Left colon (tissue), 2 donors: ENCODE data around the gene SDC4. TPM values are rescaled to one million over a fixed set of nuclear protein-coding genes. Genes with fewer than 3 reads are reported as not detected.

Experiments used
- ATAC-seq: fragments of 200-7000 bp; cut with Tn5 transposase; one replicate; pipeline ENCODE4 v1.9.1; 2020; ENCODE audit warnings: mild to moderate bottlenecking, moderate library complexity
- DNase-seq, 2 donors: peaks; one replicate each; pipeline ENCODE4 v3.0.0-alpha.2; 2020
- intact Hi-C, 2 donors: fragments of 100-400 bp; cut with DNase I in 1 of 2; cut with micrococcal nuclease in 1 of 2; formaldehyde crosslinking; loops; one replicate each; pipeline versions ENCODE4 v1.11.2 to v1.14.0; 2022; cut with DNase I, micrococcal nuclease
- total RNA-seq, 2 donors: library from RNA; stranded (reverse); fragmentation: NEBNext Ultra II Directional; extraction: Animal tissue kit (Norgen Biotek cat#: 25700); gene quantifications; one replicate each; pipeline ENCODE4 v1.2.1, GENCODE V29; 2021
- donor health status: DM: no; HTN: no; CAD: no.
- donor health status: DM: yes; HTN: yes; CAD: no.

SDC4 gene
- total RNA-seq, 2 donors from 2014 or later = 85.4 to 144 TPM

DNA sequence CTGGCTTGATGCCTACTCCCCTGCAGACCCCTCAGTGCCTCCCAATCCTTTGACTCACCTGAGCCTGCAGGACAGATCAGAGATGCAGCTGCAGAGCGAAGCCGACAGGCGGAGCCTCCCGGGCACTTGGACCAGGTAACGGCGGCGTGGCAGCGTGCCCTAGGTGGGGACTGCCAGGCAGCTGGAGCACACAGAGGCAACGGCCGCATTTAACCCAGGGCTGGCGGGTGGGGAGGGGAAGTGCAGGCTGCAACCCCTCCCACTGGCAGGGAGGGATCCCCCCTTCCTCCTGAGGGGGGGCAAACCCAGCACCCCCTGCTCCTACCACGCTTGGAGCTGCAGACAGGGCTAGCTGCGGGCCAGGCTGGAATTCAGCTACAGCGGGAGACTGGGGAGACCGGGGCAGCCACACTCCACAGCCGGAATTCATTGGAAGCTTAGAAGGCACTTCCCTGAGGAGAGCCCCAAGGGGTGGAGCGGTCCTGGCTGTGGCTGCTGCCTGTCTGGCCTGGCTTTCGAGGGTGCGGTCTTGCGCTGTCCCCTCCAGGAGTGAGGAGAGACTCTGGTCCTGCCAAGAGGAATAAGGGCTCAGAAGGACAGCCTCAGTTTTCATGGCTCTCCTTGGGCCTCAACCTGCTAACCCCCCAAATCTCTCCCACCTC, 40.0 kb downstream of the SDC4 start, which contains the start of gene MATN4:
TSS of gene MATN4 (minus strand) at position 183 of the 662 bp plus-strand sequence. CDS start 2,717 bp downstream, outside the sequence.
- intact Hi-C loops = no loop called here
- DNase-seq = peak in 1 of 2 donors; percentile 55
- ATAC-seq = peak; percentile 70

DNA sequence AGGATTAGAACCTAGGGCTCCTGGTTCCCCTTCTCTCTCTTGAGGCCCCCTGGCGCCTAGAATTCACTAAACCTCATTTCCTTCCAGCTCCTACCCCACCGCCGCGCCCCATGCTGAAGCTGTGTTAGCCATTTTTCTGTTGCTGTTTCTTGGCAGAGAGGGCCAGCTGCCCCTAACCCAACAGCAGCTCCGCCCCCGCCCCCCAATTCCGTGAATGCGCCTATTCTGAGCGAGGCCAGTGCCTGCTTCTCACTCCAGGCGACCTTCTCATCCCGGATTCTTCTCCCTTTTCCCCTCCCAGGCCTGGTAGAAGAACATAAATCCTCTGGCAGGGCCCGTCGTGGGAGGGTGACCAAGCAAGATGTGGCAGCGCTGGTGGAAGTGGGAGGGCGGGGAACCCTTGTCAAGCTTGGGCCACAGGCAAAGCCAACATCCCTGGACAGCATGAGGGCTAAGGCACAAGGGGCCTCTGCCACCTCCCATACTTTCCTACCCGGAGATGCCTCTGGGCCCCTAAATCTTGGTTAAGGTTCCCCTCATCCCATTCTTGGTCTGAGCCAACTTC, 41.1 kb downstream of the SDC4 start:
- intact Hi-C loops = no loop called here
- DNase-seq (no peak), ATAC-seq (no peak)

DNA sequence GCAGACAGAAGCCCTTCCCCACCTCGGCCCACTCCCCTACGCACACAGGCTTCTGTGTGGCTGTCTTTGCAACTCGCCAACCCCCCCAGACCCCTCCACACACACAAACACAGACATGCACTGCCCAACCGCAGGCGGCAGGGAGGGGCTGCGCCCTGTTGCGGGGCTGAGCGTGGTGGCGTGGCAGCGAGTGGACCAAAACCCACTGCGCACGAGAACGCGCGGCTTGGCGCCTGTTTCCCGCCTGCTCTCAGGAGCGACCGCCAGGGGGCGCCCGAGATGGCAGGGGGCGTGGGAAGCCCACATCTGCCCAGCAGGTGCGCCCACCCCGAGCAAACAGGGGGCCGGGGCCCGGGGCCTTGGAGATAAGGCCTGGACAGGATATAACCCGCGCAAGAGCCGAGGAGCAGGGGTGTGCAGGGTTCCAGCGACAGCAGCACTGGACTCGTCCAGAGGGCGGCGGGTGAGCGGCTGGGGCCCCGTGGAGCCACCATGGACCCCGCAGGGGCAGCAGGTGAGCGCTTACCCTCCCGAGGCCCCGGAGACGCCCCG, 41.7 kb downstream of the SDC4 start, which contains the start of gene RBPJL:
TSS of gene RBPJL (plus strand) at position 410 of the 552 bp plus-strand sequence. CDS start at position 493, 83 bp downstream.
- peak; percentile 35 for ATAC-seq

DNA sequence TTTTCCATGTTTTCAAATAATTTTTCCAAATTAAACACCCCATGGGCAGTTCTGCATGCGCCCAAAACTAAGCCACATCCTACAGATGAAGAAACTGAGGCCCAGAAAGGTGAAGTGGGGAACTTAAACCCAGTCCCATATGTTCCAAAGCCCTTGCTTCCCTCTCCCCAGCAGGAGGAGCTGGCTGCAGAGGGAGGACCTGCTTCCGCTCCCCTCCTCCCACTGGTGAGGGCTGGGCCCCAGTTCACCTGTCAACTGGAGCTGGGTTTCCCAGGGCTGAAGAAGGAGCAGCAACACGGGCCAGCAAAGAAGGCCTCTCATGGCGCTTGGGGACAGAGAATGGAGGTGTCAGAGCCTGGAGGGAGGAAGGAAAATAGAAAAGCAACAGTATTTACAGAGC, 43.0 kb downstream of the SDC4 start:
- intact Hi-C loops = no loop called here
- DNase-seq (no peak), ATAC-seq (peak; percentile 33)

More for the DNA sequence above, 41.7 kb downstream of the SDC4 start, which contains the start of gene RBPJL:
- intact Hi-C loops = no loop called here
- DNase-seq = no peak

DNA sequence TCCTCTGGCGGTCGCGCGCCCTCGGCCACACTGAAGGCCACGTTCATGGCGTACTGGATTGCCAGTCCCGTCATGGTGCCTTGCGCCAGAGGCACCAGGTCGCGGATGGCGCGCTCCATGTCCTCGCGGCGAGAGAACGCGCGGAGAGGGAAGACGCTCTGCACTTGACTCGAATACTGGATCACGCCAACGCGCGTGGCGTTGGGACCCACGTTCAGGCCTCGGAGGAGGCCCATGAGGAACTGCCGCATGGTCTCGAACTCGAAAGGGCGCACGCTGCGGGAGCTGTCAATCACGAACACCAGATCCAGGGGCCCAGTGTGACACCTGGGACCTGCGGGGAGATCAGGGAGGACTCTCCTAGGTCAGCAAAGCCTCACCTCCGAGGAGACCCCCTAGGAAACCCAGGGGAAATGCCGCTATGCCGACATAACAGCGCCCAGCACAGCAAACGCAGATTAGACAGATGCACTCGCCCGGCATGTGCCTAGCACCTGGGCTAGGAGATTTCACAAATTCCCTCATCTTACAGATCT, 43.7 kb downstream of the SDC4 start:
- no peak for ATAC-seq
- intact Hi-C loops = loop anchor here in 1 of 2 donors (5.0 kb wide), 1 partner anchor 453 kb away; no protein-coding TSS in a partner anchor

DNA sequence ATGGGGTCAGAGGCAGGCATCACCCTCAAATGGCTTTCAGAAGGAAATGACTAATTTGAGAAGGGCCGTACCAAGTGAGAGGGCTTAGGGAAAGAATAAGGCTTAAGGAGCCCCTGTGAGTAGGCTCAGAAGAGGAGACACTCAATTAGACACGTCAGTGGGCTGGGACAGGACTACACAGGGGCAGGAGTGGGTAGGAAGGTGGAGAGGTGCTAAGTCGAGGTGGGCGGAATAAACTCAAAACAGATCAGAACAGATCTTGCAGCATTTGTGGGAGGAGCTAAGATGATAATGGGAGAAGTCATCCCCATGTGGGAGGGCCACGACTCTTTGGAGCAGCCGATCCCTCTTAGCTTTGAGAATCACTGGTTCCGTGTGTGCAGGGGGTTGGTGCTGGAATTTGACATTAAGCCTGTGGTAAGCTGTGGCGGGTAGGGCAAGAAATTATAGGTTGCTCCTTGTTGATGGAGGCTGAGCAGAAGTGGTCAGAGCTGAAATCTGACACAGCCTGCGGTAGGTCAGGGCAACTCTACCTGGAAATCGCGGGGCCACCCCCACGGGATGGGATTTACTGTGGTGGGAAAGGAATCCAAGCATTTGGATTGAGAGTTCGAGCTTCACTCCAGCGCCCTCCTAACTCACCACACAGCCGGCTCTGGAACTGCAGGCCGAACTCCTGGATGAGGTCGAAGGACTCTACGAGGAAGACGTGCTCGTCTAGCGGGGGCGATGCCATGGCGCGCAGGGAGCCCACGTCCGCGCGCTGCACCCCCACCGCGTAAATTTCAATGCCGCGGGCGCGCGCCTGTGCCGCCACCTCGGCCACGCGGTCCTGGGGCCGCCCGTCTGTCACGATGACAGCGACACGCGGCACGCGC, 44.4 kb downstream of the SDC4 start:
- DNase-seq (no peak), ATAC-seq (no peak)
- intact Hi-C loops = loop anchor here in 1 of 2 donors (5.0 kb wide), 1 partner anchor 453 kb away; no protein-coding TSS in a partner anchor

More for the DNA sequence above, 43.7 kb downstream of the SDC4 start:
- DNase-seq = no peak

DNA sequence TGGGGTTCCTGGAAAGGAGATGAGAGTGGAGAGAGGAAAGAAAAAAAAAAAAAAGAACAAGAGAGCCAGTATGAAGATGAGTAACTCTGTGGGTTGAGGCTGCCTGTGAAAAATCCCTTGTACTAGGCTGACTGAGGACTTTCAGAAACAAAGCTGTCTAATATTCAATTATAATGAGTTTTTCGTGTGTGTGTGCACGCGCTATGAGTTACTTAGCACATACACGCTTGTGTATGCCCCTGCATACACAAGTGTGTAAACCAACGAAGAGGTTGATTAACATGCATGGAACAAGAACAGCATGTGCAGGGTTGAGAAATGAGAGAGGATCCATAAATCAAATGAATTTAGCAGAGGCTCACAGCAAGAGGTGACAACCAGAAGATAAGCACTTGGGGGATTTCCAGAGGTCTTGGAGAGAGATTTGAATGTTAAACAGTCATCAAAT, 46.4 kb downstream of the SDC4 start:
- ATAC-seq = no peak
- intact Hi-C loops = loop anchor here in 1 of 2 donors (5.0 kb wide), 1 partner anchor 455 kb away; no protein-coding TSS in a partner anchor
- DNase-seq = no peak

DNA sequence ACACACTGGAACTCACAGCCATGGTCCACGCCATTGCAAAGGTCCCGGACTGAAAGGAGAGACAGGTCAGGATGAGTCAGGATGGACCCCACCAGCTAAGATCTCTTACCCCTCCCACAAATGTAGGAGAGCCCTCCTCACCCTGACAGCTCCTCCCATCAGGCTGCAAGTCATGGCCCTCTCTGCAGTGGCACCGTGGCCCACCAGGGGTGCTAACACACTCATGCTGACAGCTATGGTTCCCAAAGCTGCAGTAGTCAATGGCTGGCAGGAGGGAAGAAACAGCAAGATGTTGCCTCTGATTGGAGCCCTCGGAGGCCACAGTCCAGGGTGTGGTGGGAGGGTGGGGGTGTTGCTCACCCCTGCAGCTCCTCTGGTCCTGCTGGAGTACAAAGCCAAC, 47.3 kb downstream of the SDC4 start:
- ATAC-seq (peak; percentile 56), DNase-seq (no peak)
- intact Hi-C loops = loop anchor here in 1 of 2 donors (5.0 kb wide), 1 partner anchor 456 kb away; no protein-coding TSS in a partner anchor

DNA sequence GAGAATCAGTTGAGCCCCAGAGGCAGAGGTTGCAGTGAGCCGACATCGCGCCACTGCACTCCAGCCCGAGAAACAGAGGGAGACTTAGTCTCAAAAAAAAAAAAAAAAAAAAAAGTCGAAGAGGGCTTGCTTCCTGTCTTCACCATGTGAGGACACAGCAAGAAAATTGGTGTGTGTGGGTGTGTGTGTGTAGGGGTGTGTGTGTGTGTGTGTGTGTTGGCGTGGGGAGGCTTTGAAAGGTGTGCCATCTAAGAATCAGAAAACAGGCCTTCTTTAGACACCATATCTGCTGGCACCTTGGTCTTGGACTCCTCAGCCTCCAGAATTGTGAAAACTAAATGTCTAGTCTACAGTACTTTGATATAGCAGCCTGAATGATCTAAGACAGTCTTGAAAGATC, 48.4 kb downstream of the SDC4 start:
- DNase-seq (no peak), ATAC-seq (no peak)
- intact Hi-C loops = loop anchor here in 1 of 2 donors (5.0 to 10.0 kb wide), 2 partner anchors 255 to 458 kb away; no protein-coding TSS in a partner anchor

DNA sequence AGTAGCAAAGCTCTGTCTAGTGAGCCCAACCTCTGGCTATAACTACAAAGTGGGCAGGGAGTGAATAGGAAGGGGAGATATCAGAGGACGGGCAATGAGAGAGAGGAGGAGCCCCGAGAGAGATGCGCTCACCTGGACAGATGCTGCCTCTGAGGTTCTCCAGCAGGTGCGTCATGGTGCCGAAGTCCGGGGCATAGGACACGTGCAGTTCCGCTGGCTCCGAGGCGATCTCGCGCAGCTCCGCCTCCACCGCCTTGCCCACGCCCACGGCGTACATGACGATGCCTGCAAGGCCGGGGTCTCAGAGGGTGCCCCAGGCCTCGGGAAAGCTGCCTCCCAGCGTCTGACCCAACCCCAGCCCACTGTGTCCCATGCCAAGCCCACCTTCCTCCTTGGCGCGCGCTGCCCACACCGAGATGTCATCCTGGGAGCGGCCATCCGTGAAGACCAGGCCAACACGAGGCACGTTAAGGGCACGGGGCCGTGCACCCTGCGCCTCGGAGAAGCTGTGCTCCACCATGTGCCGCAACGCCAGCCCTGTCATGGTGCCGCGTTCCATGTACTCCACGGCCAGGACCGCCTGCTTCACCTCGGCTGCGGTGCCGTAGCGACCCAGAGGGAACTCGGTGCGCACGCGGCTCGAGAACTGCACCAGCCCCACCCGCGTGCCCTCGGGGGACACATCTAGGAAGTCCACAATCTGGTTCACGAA, 50.3 kb downstream of the SDC4 start:
- intact Hi-C loops = loop anchor here in 1 of 2 donors (10.0 kb wide), 1 partner anchor 253 kb away; no protein-coding TSS in a partner anchor
- ATAC-seq (no peak), DNase-seq (no peak)

DNA sequence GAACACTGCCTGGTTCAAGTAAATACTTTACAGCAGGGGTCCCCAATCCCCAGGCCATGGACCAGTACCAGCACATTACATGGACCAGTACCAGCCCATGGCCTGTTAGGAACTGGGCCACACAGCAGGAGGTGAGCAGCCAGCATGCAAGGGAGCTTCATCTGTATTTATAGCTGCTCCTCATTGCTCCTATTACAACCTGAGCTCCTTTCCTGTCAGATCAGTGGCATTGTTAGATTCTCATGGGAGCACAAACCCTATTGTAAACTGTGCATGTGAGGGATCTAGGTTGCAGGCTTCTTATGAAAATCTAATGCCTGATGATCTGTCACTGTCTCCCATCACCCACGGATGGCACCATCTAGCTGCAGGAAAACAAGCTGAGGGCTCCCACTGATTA, 53.6 kb downstream of the SDC4 start:
- ATAC-seq (no peak), DNase-seq (no peak)
- intact Hi-C loops = loop anchor here in 1 of 2 donors (10.0 kb wide), 1 partner anchor 250 kb away; no protein-coding TSS in a partner anchor

DNA sequence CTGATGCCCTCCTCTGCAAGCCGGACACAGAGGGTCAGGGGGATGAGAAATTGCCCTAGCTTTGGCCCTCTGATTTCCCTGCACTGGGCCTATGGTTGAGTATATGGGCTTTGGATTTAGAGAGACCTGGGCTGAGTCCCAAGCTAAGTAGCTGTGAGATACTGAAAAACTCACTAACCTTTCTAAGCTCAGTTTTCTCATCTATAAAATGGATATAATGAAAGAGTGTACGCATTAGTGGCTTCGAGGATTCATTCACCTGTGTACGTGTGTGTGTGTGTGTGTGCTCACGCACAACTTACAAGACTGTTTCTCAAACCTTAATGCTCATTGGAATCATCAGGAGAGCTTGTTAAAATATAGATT, 54.2 kb downstream of the SDC4 start:
- ATAC-seq = no peak
- intact Hi-C loops = loop anchor here in 1 of 2 donors (10.0 kb wide), 1 partner anchor 249 kb away; no protein-coding TSS in a partner anchor

DNA sequence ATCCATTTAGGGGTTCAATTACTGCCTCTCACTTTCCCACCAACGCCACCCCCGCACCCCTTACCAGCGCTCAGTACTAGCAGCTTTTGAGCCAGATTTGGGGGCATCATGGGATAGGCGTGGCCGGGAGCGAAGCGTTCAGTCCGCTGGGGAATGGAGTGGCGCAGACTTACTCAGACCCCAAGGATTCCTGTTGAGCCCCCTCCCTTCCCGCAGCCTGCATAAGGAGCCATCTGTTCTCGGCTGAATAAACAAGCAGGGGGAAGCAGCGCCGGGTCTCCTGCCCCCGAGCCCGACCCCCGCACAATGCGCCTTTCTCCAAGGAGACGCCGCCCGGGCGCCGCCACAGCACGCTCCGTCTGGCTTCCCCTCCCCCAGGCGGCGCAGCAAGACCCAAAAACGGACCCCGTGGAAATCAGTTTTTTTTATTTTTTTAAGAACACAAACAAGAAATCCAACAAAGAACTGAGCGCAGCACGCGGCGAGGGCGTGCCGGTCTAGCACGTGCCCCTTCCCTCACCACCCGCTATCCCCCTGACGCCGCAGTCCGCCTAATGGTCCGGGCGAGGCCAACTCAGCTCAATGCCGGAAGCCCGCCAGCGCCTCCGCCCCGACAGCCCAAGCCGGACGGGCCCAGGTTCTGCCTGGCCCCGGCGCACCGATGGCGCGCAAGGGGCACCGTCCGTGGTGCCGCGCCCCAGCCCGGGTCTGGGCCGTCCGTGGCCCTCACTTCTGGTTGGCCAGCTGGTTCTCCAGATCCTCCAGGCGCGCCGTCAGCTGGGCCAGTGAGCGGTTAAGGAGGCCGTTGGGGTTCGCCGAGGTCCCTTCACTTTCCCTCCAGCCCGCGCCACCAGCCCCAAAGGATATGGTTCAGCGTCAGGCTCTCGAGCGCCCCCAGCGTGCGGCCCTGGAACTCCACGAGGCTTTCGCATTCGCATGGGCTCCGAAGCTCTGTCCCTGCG, 54.9 kb downstream of the SDC4 start:
- DNase-seq (peak; percentile 75 to 90), ATAC-seq (peak; percentile 86)
- intact Hi-C loops = loop anchor here in 1 of 2 donors (10.0 kb wide), 1 partner anchor 249 kb away; no protein-coding TSS in a partner anchor

More for the DNA sequence above, 54.2 kb downstream of the SDC4 start:
- no peak for DNase-seq

DNA sequence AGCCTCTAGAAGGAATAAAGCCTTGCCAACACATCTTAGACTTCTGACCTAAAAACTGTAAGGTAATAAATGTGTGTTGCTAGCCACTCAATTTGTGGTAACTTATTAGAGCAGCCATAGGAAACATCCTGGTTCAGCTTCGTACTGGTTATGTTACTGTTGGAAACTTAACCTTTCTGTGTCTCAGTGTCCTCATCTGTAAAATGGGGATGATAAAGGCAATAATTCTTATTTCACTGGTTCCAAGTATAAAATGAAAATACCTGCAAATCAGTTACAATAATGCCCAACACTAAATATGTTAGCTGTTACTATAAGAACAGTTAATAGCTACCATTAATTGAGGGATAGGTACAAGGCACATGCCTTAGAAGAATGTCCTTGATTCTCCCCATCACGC, 55.9 kb downstream of the SDC4 start:
- no peak for DNase-seq
- ATAC-seq = no peak
- intact Hi-C loops = loop anchor here in 1 of 2 donors (10.0 kb wide), 1 partner anchor 248 kb away; no protein-coding TSS in a partner anchor

DNA sequence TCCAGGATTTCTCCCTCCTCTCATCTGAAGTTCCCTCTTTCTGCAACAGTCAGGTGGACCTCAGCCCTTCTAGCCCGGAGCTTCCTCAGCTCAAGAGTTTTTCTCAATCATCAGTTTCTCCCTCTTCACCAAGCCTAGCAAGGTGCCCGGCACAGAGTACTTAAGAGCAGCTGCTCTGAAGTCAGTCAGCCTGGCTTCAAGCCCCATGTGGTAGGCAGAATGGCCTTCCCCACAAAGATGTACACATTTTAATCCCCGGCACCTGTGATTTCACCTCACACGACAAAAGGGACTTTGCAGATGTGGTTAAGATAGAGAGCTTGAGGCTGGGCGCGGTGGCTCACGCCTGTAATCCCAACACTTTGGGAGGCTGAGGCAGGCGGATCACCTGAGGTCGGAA, 56.7 kb downstream of the SDC4 start:
- ATAC-seq (no peak), DNase-seq (no peak)
- intact Hi-C loops = loop anchor here in 1 of 2 donors (10.0 kb wide), 1 partner anchor 247 kb away; no protein-coding TSS in a partner anchor

DNA sequence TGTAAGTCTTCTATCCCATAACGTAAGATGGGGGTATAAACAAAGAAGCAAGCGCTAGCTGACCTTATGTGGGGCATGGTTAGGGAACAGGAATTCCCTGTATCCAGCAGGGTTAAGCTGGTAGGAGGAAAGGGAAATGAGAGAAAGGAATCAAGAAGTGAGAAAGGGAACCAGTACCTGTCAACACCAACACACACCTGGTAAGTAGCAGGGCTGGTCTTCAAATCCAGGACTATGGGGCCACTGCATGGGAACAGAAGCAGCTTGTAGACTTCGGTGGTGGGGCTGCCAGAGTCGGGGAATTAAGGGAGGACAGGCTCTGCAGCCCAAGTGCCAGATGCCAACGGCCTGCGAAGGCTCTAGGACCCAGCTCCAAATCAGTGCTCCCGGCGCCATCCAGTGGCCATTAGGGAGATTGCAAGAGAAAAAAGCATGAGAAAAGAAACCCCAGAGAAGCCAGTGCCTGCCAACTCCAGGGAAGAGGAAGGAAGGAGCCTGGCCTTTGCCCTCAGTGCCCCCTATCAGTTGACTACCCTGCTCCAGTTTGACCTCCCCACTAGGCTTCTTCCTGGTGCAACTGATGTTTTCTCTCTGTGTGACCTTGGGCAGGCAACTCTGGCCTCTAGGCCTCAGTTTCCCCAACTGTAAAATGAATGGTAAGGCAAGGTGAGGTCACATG, 57.4 kb downstream of the SDC4 start:
- peak; percentile 70 to 82 for DNase-seq
- intact Hi-C loops = loop anchor here in 1 of 2 donors (10.0 kb wide), 1 partner anchor 246 kb away; no protein-coding TSS in a partner anchor
- peak; percentile 70 for ATAC-seq
